A673 (cell line): ENCODE measurements around the gene MARK2. TPM values are rescaled to one million over a fixed set of nuclear protein-coding genes. Genes with fewer than 3 reads are reported as not detected.

Experiments
- Bru-seq: library from RNA; stranded (reverse); fragments of 400-500 nt; gene quantifications from one replicate; lab custom pipeline; 2021; lab: Mats Ljungman, UMichigan
- BruChase-seq, 2 experiments: library from RNA; stranded (reverse); fragments of 400-500 nt; gene quantifications; one replicate each; lab custom pipeline; 2021; lab: Mats Ljungman, UMichigan
- BruUV-seq: library from RNA; stranded (reverse); fragments of 400-500 nt; replicated peaks from 2 replicates; lab custom pipeline; 2021; lab: Mats Ljungman, UMichigan
- CTCF ChIA-PET: fragments of 300-600 bp; sonication (Branson Sonifier 250); formaldehyde crosslinking; loops from one replicate; lab custom pipeline; 2022; ENCODE audit warnings: antibody characterized with exemption; lab: Charles Lee
- POLR2A ChIA-PET: fragments of 300-600 bp; sonication (Branson Sonifier 250); formaldehyde crosslinking; loops from one replicate; lab custom pipeline; 2022; ENCODE audit warnings: antibody characterized with exemption; ENCODE audit not compliant: low non-redundant PET; lab: Charles Lee
- DNase-seq: peaks from one replicate; pipeline ENCODE4 v3.0.0-alpha.2; 2015; ENCODE audit warnings: low spot score
- H3K27ac ChIP-seq: fragments of 200-600 bp; sonication (generic); 2 replicates; pipeline ENCODE4 v1.5.1; 2016; ENCODE audit warnings: mixed run types, low read depth, mild to moderate bottlenecking, mixed read lengths, antibody characterized with exemption, low read length; ENCODE audit not compliant: poor library complexity, severe bottlenecking
- H3K27me3 ChIP-seq: fragments of 200-600 bp; sonication (generic); replicated peaks from 2 replicates; pipeline ENCODE4 v1.6.1; 2017; ENCODE audit warnings: mixed run types, low read depth, mild to moderate bottlenecking, mixed read lengths, antibody characterized with exemption, low read length; ENCODE audit not compliant: insufficient read depth, poor library complexity
- H3K36me3 ChIP-seq: fragments of 200-600 bp; sonication (generic); 2 replicates; pipeline ENCODE4 v1.6.1; 2016; ENCODE audit warnings: mixed run types, mild to moderate bottlenecking, mixed read lengths, antibody characterized with exemption, low read length; ENCODE audit not compliant: insufficient read depth, poor library complexity, severe bottlenecking
- H3K4me1 ChIP-seq: fragments of 200-600 bp; sonication (generic); 2 replicates; pipeline ENCODE4 v1.6.1; 2017; ENCODE audit warnings: mixed run types, mild to moderate bottlenecking, mixed read lengths, antibody characterized with exemption, low read length; ENCODE audit not compliant: insufficient read depth, poor library complexity, severe bottlenecking
- H3K4me3 ChIP-seq: fragments of 200-600 bp; sonication (generic); 2 replicates; pipeline ENCODE4 v1.5.1; 2016; ENCODE audit warnings: low read depth, mixed run types, mild to moderate bottlenecking, mixed read lengths, low read length; ENCODE audit not compliant: poor library complexity, severe bottlenecking
- H3K9me3 ChIP-seq: fragments of 200-600 bp; sonication (generic); 2 replicates; pipeline ENCODE4 v1.6.1; 2016; ENCODE audit warnings: mixed run types, low read depth, mild to moderate bottlenecking, mixed read lengths, antibody characterized with exemption, low read length; ENCODE audit not compliant: poor library complexity, severe bottlenecking
- EZH2 ChIP-seq: fragments of 200-600 bp; sonication (generic); IDR thresholded peaks from 2 replicates; pipeline ENCODE4 v1.6.1; 2017; ENCODE audit warnings: borderline replicate concordance, low read depth, mild to moderate bottlenecking, mixed read lengths, antibody characterized with exemption, low read length; ENCODE audit not compliant: poor library complexity, severe bottlenecking
- intact Hi-C: fragments of 100-400 bp; cut with micrococcal nuclease; formaldehyde crosslinking; loops from one replicate; pipeline ENCODE4 v1.10.0; 2022; ENCODE audit not compliant: unreplicated experiment
- long read RNA-seq: library from polyadenylated mRNA; stranded (forward); transcript quantifications from one replicate; pipeline ENCODE4 v2.0.0, GENCODE V29; 2022
- total RNA-seq: library from RNA; stranded (reverse); gene quantifications from 2 replicates; pipeline ENCODE4 v1.2.3, GENCODE V29; 2021
- TF ChIP-seq, protein P1 (sequence below): fragments of 300-800, 200-600 bp; sonication (generic); conservative IDR thresholded peaks from 2 replicates; pipeline ENCODE4 v1.5.1; 2017; ENCODE audit warnings: low read depth, mild to moderate bottlenecking, antibody characterized with exemption, low read length, moderate library complexity, mixed read lengths

The MARK2 gene
- total RNA-seq: 54.9 and 61.7 TPM in 2 replicates
- Bru-seq, nascent RNA: percentile 81 among the genes with signal in this experiment
- BruChase-seq, experiment 1, labeled RNA remaining after a 2-hour chase: percentile 80 among the genes with signal in this experiment
- BruChase-seq, experiment 2, labeled RNA remaining after a 6-hour chase: percentile 87 among the genes with signal in this experiment
- long read RNA-seq, transcript MARK2-207 (18 exons, 2,885 nt): major isoform, 15 of 70 reads
- long read RNA-seq, transcript MARK2-208 (17 exons, 2,924 nt): minor isoform, 10 of 70 reads
- long read RNA-seq, partial matches to known transcripts: 5 of 70 reads
- long read RNA-seq, other reads (novel, unspliced or antisense): 40 of 70 reads

DNA sequence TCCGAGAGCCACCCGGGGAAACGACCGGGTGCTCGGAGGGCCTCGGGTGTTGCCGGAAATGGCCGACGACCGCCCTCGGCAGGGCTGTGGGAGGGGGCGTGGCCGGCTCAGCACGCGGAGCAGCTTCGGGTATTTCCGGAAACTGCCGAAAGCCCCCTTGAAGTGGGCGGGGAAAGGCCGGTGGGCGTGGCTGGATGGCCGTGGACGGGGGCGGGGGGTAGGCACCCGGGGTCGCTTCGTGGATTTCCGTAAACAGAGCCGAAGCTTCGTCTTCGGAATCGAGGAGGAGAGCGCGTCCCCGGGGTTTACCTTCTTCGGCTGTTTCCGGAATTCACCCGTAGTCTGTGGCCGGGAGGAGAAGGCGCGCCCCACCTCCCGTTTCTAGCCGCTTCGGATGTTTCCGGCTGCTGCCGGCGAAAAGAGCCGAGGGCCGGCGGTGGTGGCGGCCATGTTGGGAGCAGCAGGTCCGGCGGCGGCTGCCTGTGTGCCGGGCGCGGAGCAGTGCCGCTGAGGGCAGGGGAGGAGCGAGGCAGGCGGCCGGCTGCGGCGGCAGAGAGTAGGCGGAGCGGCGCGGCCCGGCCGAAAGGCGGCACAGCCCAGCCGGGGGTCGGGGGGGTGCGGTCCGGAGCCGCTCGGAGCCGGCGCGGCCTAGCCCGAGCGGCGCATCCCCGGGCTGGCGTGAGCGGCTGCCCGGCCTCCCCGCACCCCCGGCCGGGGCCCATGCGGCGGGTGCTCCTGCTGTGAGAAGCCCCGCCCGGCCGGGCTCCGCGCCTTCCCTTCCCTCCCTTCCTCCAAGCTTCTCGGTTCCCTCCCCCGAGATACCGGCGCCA, at the start of gene MARK2:
Gene MARK2, plus strand, starts transcription at position 433 of the 830 bp plus-strand sequence. Its CDS starts 397 bp downstream, at position 830.
- peaks cover 12% of the 10 kb centered on the region for H3K36me3 ChIP-seq
- CTCF ChIA-PET: interaction anchor here (0.5 to 4.5 kb wide), 9 partner anchors 9 to 433 kb away, joined by 3 to 44 read pairs (median 4); partner anchors contain the start of gene STIP1
- peak within 1 kb of the TSS; percentile 98 for H3K4me3 ChIP-seq
- H3K4me1 ChIP-seq: peaks cover 31% of the 10 kb centered on the region
- H3K27ac ChIP-seq: peak within 1 kb of the TSS; percentile 86
- TF ChIP-seq, protein P1, sequence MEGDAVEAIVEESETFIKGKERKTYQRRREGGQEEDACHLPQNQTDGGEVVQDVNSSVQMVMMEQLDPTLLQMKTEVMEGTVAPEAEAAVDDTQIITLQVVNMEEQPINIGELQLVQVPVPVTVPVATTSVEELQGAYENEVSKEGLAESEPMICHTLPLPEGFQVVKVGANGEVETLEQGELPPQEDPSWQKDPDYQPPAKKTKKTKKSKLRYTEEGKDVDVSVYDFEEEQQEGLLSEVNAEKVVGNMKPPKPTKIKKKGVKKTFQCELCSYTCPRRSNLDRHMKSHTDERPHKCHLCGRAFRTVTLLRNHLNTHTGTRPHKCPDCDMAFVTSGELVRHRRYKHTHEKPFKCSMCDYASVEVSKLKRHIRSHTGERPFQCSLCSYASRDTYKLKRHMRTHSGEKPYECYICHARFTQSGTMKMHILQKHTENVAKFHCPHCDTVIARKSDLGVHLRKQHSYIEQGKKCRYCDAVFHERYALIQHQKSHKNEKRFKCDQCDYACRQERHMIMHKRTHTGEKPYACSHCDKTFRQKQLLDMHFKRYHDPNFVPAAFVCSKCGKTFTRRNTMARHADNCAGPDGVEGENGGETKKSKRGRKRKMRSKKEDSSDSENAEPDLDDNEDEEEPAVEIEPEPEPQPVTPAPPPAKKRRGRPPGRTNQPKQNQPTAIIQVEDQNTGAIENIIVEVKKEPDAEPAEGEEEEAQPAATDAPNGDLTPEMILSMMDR: no peak
- no peak for TF ChIP-seq EZH2
- no peaks in the 10 kb centered on the region for H3K9me3 ChIP-seq
- intact Hi-C loops: loop anchor here (1.0 to 10.0 kb wide), 3 partner anchors 106 to 310 kb away; partner anchors contain the start of gene COX8A
- DNase-seq: peak; percentile 100
- BruUV-seq: no TSS peak
- POLR2A ChIA-PET: interaction anchor here (0.6 to 0.8 kb wide), 5 partner anchors 11 to 96 kb away, joined by 3 to 8 read pairs (median 4); no protein-coding TSS in a partner anchor
- H3K27me3 ChIP-seq: no peaks in the 10 kb centered on the region

DNA sequence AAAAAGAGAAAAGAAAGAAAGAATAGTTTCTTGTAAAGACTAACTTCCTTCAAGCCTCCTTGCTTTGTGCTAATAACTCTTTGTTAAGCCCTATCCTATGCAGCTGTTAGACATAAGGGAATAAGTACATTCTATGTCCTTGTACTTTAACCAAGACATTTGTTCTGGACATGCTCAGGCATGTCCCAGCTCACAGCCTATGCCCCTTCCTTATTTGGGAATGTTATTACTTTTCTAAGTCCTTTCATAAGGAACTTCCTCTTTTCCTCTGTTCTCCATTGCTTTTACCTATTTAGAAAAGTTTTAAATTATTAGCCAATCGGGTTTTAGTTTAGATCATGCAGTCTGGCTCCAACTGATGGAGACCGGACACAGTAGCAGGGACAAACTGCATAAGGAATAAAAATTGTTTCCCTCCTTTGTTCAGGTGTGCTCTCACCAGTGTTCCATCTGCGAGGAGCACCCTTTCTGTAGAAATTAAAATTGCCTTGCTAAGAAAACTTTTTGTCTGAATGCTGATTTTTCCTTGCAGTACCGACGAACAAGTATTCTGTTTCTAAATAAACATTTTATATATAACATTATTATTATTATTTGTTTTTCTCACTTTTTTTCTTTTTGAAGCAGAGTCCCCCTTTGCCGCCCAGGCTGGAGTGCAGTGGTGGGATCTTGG, 47.3 kb upstream of the MARK2 start:
- intact Hi-C loops: no loop called here
- DNase-seq: no peak
- Histone ChIP-seq H3K27me3 (no peaks in the 10 kb centered on the region), H3K4me3 (no peak overlapping the region), H3K36me3 (no peaks in the 10 kb centered on the region), H3K4me1 (no peaks in the 10 kb centered on the region), H3K9me3 (peaks cover 12% of the 10 kb centered on the region), H3K27ac (no peak overlapping the region)
- BruUV-seq: no TSS peak
- TF ChIP-seq EZH2: no peak
- TF ChIP-seq, protein P1: no peak
- ChIA-PET POLR2A (no interaction called here), CTCF (no interaction called here)

DNA sequence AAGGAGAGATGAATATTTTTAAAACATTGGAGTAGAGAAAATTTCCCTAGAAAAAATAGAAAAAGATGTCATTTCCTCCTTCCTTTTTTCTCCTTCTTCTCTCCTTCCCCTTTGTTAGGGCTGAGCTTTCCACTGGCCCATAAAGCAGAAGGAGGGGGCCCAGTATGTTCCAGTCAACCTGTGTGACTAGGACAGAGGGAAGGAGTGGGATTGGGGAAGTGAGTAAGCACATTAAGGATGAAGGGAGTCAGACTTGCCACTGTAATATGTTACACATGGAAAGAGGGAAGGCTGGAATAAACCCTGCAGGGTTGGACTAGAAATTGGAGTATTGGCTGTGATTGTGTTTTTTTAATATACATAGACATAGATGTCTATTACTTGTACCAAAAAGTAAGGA, 45.7 kb upstream of the MARK2 start:
- TF ChIP-seq EZH2: no peak
- TF ChIP-seq, protein P1: no peak
- DNase-seq: no peak
- POLR2A ChIA-PET: interaction anchor here (0.5 kb wide), 1 partner anchor 15 kb away, joined by 5 read pairs; no protein-coding TSS in a partner anchor
- H3K36me3 ChIP-seq: no peaks in the 10 kb centered on the region
- intact Hi-C loops: no loop called here
- H3K27me3 ChIP-seq: no peaks in the 10 kb centered on the region
- BruUV-seq: no TSS peak
- CTCF ChIA-PET: no interaction called here
- H3K4me3 ChIP-seq: no peak overlapping the region
- H3K4me1 ChIP-seq: no peaks in the 10 kb centered on the region
- H3K9me3 ChIP-seq: peaks cover 12% of the 10 kb centered on the region
- no peak overlapping the region for H3K27ac ChIP-seq
